Adrenal gland (tissue), 12 donors: ENCODE data around the gene SLC25A26. TPM values are rescaled to one million over a fixed set of nuclear protein-coding genes. Genes with fewer than 3 reads are reported as not detected.

ENCODE experiments used
- DNase-seq, 7 donors: peaks; one replicate each; pipeline ENCODE4 v3.0.0-alpha.2; 2019 to 2020
- H3K27ac ChIP-seq, 5 donors: fragments of 200-600 bp; sonication (generic) in 4 of 5; 1 replicate in 3 of 5; 2 replicates in 2 of 5; pipeline versions ENCODE4 v1.5.1 to v1.8.0; 2016 to 2020; ENCODE audit warnings: mild to moderate bottlenecking in 1 of 5
- H3K27me3 ChIP-seq: fragments of 200-600 bp; 2 replicates; pipeline ENCODE4 v1.8.0; 2021
- H3K36me3 ChIP-seq, 2 donors: fragments of 200-600 bp; replicated peaks in 1 of 2; 1 replicate in 1 of 2; 2 replicates in 1 of 2; pipeline versions ENCODE4 v1.5.1 to v1.8.0; 2018 to 2022
- H3K4me1 ChIP-seq, 2 donors: fragments of 200-600 bp; replicated peaks in 1 of 2; 1 replicate in 1 of 2; 2 replicates in 1 of 2; pipeline versions ENCODE4 v1.5.1 to v1.8.0; 2018 to 2021
- H3K4me3 ChIP-seq, 4 donors: fragments of 200-600 bp; sonication (generic) in 3 of 4; one replicate each; pipeline ENCODE4 v1.5.1; 2016 to 2018
- H3K9me3 ChIP-seq, 3 donors: fragments of 200-600 bp; sonication (generic) in 1 of 3; replicated peaks in 1 of 3; 1 replicate in 2 of 3; 2 replicates in 1 of 3; pipeline versions ENCODE4 v1.5.1 to v1.8.0; 2016 to 2021
- POLR2A ChIP-seq, 2 donors: fragments of 450-650 bp; IDR thresholded peaks; one replicate each; pipeline ENCODE4 v1.6.1; 2017; ENCODE audit warnings: antibody characterized with exemption in 2 of 2, mild to moderate bottlenecking in 2 of 2, moderate library complexity in 1 of 2
- WGBS, 4 donors: extraction: QIAGEN DNeasy Blood & Tissue Kit in 2 of 4; methylation state at CpG; one replicate each; pipeline versions ENCODE4 v1.1.5 to v1.1.7; 2013 to 2017; 5-methylcytosine and 5-hydroxymethylcytosine counted together
- intact Hi-C, 2 donors: fragments of 100-400 bp; cut with DNase I; formaldehyde crosslinking; loops; one replicate each; pipeline versions ENCODE4 v1.14.1 to v1.15.0; 2022 to 2023
- polyA plus RNA-seq, 3 donors: library from polyadenylated mRNA; stranded (reverse); fragments of 200-250 nt in 2 of 3; fragments of 350-450 nt in 1 of 3; fragmentation: Illumina TruSeq in 1 of 3; extraction: RNeasy Lipid Tissue Mini Kit (QIAGEN cat#74804) in 1 of 3; gene quantifications; one replicate each; pipeline ENCODE4 v1.2.3, GENCODE V29; 2013 to 2014
- total RNA-seq, 9 donors: library from RNA; depleted of rRNA in 4 of 9; stranded (reverse); fragments of >200 nt in 4 of 9; fragments of 120-200 nt in 1 of 9; fragmentation: NEBNext Ultra II Directional in 1 of 9; extraction: Animal tissue kit (Norgen Biotek cat#: 25700) in 1 of 9; gene quantifications; one replicate each; pipeline versions ENCODE4 v1.1.0 to v1.2.4, GENCODE V29; 2013 to 2023
- TF ChIP-seq, protein P1 (sequence below), 6 experiments: fragments of 450-650 bp in 4 of 6; fragments of 200-600 bp in 2 of 6; sonication (generic) in 1 of 6; IDR thresholded peaks; 1 replicate in 5 of 6; 2 replicates in 1 of 6; pipeline versions ENCODE4 v1.5.1 to v1.8.0; 2016 to 2021; ENCODE audit warnings: antibody characterized with exemption in 6 of 6, mild to moderate bottlenecking in 2 of 6, moderate library complexity in 1 of 6
- donor health status: healthy with polysubstance abuse.
- donor health status: Bipolar disorder and iron deficiency.
- donor health status: DM: yes; HTN: yes; CAD: no.
- donor health status: DM: no; HTN: no; CAD: no.
- donor health status: DM: no; HTN: no; CAD: no.
- donor health status: DM: yes; HTN: yes; CAD: no.

Gene SLC25A26
- total and polyA plus RNA-seq, 12 donors = 9.5 to 38.2 (median 22.2) TPM

DNA sequence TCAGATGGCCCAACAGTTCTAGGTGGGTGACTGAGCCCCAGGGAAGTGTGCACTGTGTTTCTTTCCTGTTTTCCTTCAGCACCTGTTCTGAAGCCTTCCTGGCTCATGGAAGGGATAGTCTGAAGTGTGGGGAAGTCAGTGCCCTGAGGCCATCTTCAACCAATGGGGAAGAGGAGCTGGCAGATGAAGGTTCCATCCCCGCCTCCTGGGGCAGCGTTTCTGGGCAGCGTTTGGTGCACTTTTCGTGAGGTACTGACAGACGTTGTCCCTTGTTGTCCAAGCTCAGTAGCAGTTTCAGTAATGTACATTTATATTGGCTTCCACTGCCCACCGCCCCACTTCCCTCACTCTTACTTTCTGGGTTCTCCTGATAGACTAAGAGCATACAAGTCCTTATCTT is 42.6 kb upstream of the SLC25A26 start:
- DNase-seq = no peak
- WGBS, 4 donors = 86 to 89% (median 89%) methylated on average over 6 of the region's 6 CpGs
- H3K4me3 ChIP-seq = no peak overlapping the region
- H3K36me3 ChIP-seq = no peaks in the 10 kb centered on the region
- TF ChIP-seq, protein P1, sequence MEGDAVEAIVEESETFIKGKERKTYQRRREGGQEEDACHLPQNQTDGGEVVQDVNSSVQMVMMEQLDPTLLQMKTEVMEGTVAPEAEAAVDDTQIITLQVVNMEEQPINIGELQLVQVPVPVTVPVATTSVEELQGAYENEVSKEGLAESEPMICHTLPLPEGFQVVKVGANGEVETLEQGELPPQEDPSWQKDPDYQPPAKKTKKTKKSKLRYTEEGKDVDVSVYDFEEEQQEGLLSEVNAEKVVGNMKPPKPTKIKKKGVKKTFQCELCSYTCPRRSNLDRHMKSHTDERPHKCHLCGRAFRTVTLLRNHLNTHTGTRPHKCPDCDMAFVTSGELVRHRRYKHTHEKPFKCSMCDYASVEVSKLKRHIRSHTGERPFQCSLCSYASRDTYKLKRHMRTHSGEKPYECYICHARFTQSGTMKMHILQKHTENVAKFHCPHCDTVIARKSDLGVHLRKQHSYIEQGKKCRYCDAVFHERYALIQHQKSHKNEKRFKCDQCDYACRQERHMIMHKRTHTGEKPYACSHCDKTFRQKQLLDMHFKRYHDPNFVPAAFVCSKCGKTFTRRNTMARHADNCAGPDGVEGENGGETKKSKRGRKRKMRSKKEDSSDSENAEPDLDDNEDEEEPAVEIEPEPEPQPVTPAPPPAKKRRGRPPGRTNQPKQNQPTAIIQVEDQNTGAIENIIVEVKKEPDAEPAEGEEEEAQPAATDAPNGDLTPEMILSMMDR (IDR thresholded peaks at IDR 0.05) = no peak
- TF ChIP-seq POLR2A (IDR thresholded peaks at IDR 0.05) = no peak
- H3K27ac ChIP-seq = no peak overlapping the region
- no peaks in the 10 kb centered on the region for H3K27me3 ChIP-seq
- intact Hi-C loops = no loop called here
- H3K9me3 ChIP-seq = no peaks in the 10 kb centered on the region
- peaks cover 0 to 6% of the 10 kb centered on the region in 2 donors for H3K4me1 ChIP-seq

DNA sequence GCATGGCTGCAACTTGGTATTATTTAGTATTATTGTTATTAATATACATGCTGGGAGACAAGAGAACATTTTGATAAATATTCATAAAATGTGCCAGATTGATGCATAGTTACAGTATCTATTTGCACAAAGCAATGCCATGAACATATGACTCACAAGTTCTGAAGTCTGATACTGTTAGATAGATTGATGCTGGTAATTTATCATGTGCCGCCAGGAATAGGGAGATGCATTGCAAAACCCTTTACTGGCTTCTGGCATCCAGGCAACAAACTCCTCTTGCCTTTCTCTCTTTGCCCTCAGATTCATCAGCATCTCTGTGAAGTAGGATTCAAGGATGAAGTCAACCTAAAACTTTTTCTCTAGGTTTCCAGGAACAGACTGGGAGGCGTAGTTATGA is 41.0 kb upstream of the SLC25A26 start:
- no peaks in the 10 kb centered on the region for H3K36me3 ChIP-seq
- no peak for DNase-seq
- H3K9me3 ChIP-seq = no peaks in the 10 kb centered on the region
- peaks cover 0 to 6% of the 10 kb centered on the region in 2 donors for H3K4me1 ChIP-seq
- H3K27me3 ChIP-seq = no peaks in the 10 kb centered on the region
- 58 to 77% (median 68%) methylated on average over 2 of the region's 2 CpGs for WGBS, 4 donors
- intact Hi-C loops = no loop called here
- TF ChIP-seq POLR2A (IDR thresholded peaks at IDR 0.05) = no peak
- TF ChIP-seq, protein P1 (IDR thresholded peaks at IDR 0.05) = no peak
- H3K27ac ChIP-seq = no peak overlapping the region
- no peak overlapping the region for H3K4me3 ChIP-seq

DNA sequence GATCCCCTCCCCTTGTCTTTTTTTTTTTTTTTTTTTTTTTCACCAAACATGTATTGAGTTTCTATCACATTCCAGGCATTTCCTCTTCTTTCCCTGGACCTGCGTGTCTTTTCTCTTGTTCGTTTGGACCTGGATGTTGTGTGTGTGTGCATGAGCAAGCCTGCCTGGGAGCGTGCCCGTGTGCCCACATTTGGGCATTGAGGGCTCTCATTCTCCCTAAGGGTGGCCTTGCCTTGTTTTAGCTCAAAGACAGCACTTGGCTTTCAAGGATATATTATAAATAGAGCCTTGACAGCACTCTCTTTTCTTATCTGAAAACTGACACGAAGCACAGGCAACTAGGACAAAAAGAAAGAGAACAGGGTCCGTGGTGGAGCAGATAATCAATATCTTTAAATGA is 39.0 kb upstream of the SLC25A26 start:
- no peak overlapping the region for H3K27ac ChIP-seq
- WGBS, 4 donors = 40 to 51% (median 48%) methylated on average over 6 of the region's 6 CpGs

DNA sequence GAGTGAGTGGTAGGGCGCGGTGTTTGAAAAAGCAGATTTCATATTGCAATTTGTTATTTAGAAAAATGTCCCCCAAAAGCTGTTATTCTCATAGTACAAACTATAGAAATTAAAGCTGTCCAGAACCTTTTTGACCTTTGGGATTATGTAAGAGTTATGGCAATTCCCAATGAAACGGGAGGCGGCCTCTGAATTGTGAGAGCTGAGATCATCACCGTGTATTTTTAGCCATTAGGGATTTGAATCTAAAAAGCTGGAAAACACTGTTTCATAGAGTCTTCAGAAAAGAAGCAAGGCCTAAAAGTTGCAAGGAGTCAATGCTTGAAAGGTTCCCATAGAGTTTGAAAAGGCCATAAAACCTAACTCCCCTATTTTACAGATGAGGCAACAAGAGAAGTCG is 38.6 kb upstream of the SLC25A26 start:
- Histone ChIP-seq H3K27ac (no peak overlapping the region), H3K9me3 (no peaks in the 10 kb centered on the region), H3K36me3 (no peaks in the 10 kb centered on the region), H3K4me1 (peaks cover 0 to 6% of the 10 kb centered on the region in 2 donors), H3K4me3 (no peak overlapping the region), H3K27me3 (no peaks in the 10 kb centered on the region)
- peak in 2 of 7 donors; percentile 3 to 10 for DNase-seq
- 58 to 81% (median 64%) methylated on average over 6 of the region's 6 CpGs for WGBS, 4 donors
- TF ChIP-seq, protein P1 (IDR thresholded peaks at IDR 0.05) = no peak
- no peak for TF ChIP-seq POLR2A (IDR thresholded peaks at IDR 0.05)
- intact Hi-C loops = no loop called here

More for the DNA sequence above, 39.0 kb upstream of the SLC25A26 start:
- H3K36me3 ChIP-seq = no peaks in the 10 kb centered on the region
- peaks cover 0 to 6% of the 10 kb centered on the region in 2 donors for H3K4me1 ChIP-seq
- DNase-seq = peak in 1 of 7 donors; percentile 10
- H3K9me3 ChIP-seq = no peaks in the 10 kb centered on the region
- TF ChIP-seq, protein P1 (IDR thresholded peaks at IDR 0.05) = no peak
- TF ChIP-seq POLR2A (IDR thresholded peaks at IDR 0.05) = no peak
- no peaks in the 10 kb centered on the region for H3K27me3 ChIP-seq
- H3K4me3 ChIP-seq = no peak overlapping the region
- intact Hi-C loops = no loop called here
